H1 (cell line): ENCODE data around the gene MYRF.

ENCODE experiments used
- CTCF ChIP-seq, 3 experiments: IDR thresholded peaks; 1 replicate in 2 of 3; 2 replicates in 1 of 3; pipeline versions ENCODE4 v1.5.1 to v1.6.1; 2011; ENCODE audit warnings: low read length in 3 of 3, mild to moderate bottlenecking in 3 of 3, inconsistent platforms in 2 of 3, low read depth in 1 of 3, moderate library complexity in 1 of 3; ENCODE audit not compliant: insufficient read depth in 1 of 3; ENCODE audit errors: control extremely low read depth in 1 of 3
- EGR1 ChIP-seq: IDR thresholded peaks from 2 replicates; pipeline ENCODE4 v1.6.1; 2011; ENCODE audit warnings: low read depth, low read length, borderline replicate concordance
- EP300 ChIP-seq, 2 experiments: IDR thresholded peaks; 1 replicate in 1 of 2; 2 replicates in 1 of 2; pipeline ENCODE4 v1.6.1; 2011 to 2012; ENCODE audit warnings: low read depth in 2 of 2, low read length in 2 of 2, mild to moderate bottlenecking in 2 of 2, borderline replicate concordance in 1 of 2, inconsistent platforms in 1 of 2, moderate library complexity in 1 of 2
- FOSL1 ChIP-seq: IDR thresholded peaks from 2 replicates; pipeline ENCODE4 v1.6.1; 2011; ENCODE audit warnings: mild to moderate bottlenecking, low read depth, low read length, moderate library complexity; ENCODE audit not compliant: insufficient read depth
- GABPA ChIP-seq: IDR thresholded peaks from 2 replicates; pipeline ENCODE4 v1.6.1; 2011; ENCODE audit warnings: mild to moderate bottlenecking, low read length, moderate library complexity, borderline replicate concordance; ENCODE audit not compliant: insufficient read depth
- GTF2F1 ChIP-seq: IDR thresholded peaks from 2 replicates; pipeline ENCODE4 v1.6.1; 2012; ENCODE audit warnings: low read depth, low read length, improper control_type of control experiment, borderline replicate concordance
- MAX ChIP-seq: IDR thresholded peaks from 2 replicates; pipeline ENCODE4 v1.6.1; 2012; ENCODE audit warnings: inconsistent platforms
- POLR2A ChIP-seq, 2 experiments: IDR thresholded peaks; 1 replicate in 1 of 2; 2 replicates in 1 of 2; pipeline ENCODE4 v1.6.1; 2011; ENCODE audit warnings: low read depth in 2 of 2, low read length in 2 of 2, mild to moderate bottlenecking in 2 of 2; ENCODE audit errors: control extremely low read depth in 1 of 2
- SP1 ChIP-seq: IDR thresholded peaks from 2 replicates; pipeline ENCODE4 v1.6.1; 2011; ENCODE audit warnings: low read depth, low read length
- SRF ChIP-seq: IDR thresholded peaks from 2 replicates; pipeline ENCODE4 v1.6.1; 2011; ENCODE audit warnings: mild to moderate bottlenecking, low read depth, low read length, moderate library complexity
- TAF1 ChIP-seq: IDR thresholded peaks from 2 replicates; pipeline ENCODE4 v1.6.1; 2011; ENCODE audit warnings: mild to moderate bottlenecking, low read depth, low read length
- TCF12 ChIP-seq: IDR thresholded peaks from 2 replicates; pipeline ENCODE4 v1.6.1; 2011; ENCODE audit warnings: low read depth, mild to moderate bottlenecking, low read length

GRCh38 chr11:61711037-61711436 lies 41.4 kb upstream of the MYRF start:
- no peak for TF ChIP-seq FOSL1
- no peak for TF ChIP-seq TAF1
- no peak for TF ChIP-seq GABPA
- TF ChIP-seq POLR2A (IDR thresholded peaks at IDR 0.05; ENCODE audit: control extremely low read depth in 1 of 2, low read depth in 2 of 2, low read length in 2 of 2): no peak
- no peak for TF ChIP-seq CTCF (IDR thresholded peaks at IDR 0.05; ENCODE audit: control extremely low read depth in 1 of 3, insufficient read depth in 1 of 3, low read depth in 1 of 3, low read length in 3 of 3)
- TF ChIP-seq MAX: no peak
- TF ChIP-seq TCF12: no peak
- TF ChIP-seq EP300 (IDR thresholded peaks at IDR 0.05; ENCODE audit: borderline replicate concordance in 1 of 2, low read depth in 2 of 2, low read length in 2 of 2): no peak
- TF ChIP-seq SP1: no peak
- TF ChIP-seq GTF2F1: no peak
- no peak for TF ChIP-seq EGR1
- no peak for TF ChIP-seq SRF
